Neural cell (in vitro differentiated cells): ENCODE results near the gene TRPM3. TPM values are rescaled to one million over a fixed set of nuclear protein-coding genes. Genes with fewer than 3 reads are reported as not detected.

ENCODE experiments used
- H2AFZ ChIP-seq: fragments of 200-600, 300-800 bp; sonication (generic), shearing (Covaris generic); 2 replicates; pipeline ENCODE4 v1.6.0; 2014; ENCODE audit warnings: low read depth, mild to moderate bottlenecking, antibody characterized with exemption, low read length, moderate library complexity
- H3F3A ChIP-seq: fragments of 200-600 bp; shearing (Covaris generic); 2 replicates; pipeline ENCODE4 v1.6.1; 2016; ENCODE audit warnings: mild to moderate bottlenecking, moderate library complexity, mixed read lengths, antibody characterized with exemption, low read length; ENCODE audit not compliant: insufficient read depth, poor library complexity, severe bottlenecking
- H3K27ac ChIP-seq: fragments of 200-600, 300-800 bp; sonication (generic), shearing (Covaris generic); 2 replicates; pipeline ENCODE4 v1.5.1; 2014; ENCODE audit warnings: mild to moderate bottlenecking, low read length, moderate library complexity
- H3K27me3 ChIP-seq: fragments of 300-800, 200-600 bp; sonication (generic), shearing (Covaris generic); 2 replicates; pipeline ENCODE4 v1.6.0; 2014; ENCODE audit warnings: mild to moderate bottlenecking, low read depth, low read length, moderate library complexity; ENCODE audit not compliant: insufficient read depth
- H3K36me3 ChIP-seq: fragments of 300-800, 200-600 bp; sonication (generic), shearing (Covaris generic); 2 replicates; pipeline ENCODE4 v1.5.1; 2014; ENCODE audit warnings: mild to moderate bottlenecking, antibody characterized with exemption, low read length, moderate library complexity; ENCODE audit not compliant: insufficient read depth
- H3K4me2 ChIP-seq: fragments of 300-800, 200-600 bp; sonication (generic), shearing (Covaris generic); 2 replicates; pipeline ENCODE4 v1.6.0; 2014; ENCODE audit warnings: mild to moderate bottlenecking, low read length
- H3K4me3 ChIP-seq: fragments of 300-800, 200-600 bp; sonication (generic), shearing (Covaris generic); 2 replicates; pipeline ENCODE4 v1.5.1; 2014; ENCODE audit warnings: mild to moderate bottlenecking, low read length, moderate library complexity
- H3K79me2 ChIP-seq: fragments of 200-600 bp; shearing (Covaris generic); replicated peaks from 2 replicates; pipeline ENCODE4 v1.6.0; 2014; ENCODE audit warnings: mild to moderate bottlenecking, low read length, moderate library complexity; ENCODE audit not compliant: insufficient read depth
- H3K9ac ChIP-seq: fragments of 300-800, 200-600 bp; sonication (generic), shearing (Covaris generic); 2 replicates; pipeline ENCODE4 v1.6.1; 2016; ENCODE audit warnings: mild to moderate bottlenecking, low read length, mixed read lengths
- H3K9me2 ChIP-seq: fragments of 200-600 bp; shearing (Covaris generic); 2 replicates; pipeline ENCODE4 v1.6.1; 2016; ENCODE audit warnings: mild to moderate bottlenecking, low read length, mixed read lengths; ENCODE audit not compliant: insufficient read depth
- H3K9me3 ChIP-seq: fragments of 200-600, 300-800 bp; sonication (generic), shearing (Covaris generic); 2 replicates; pipeline ENCODE4 v1.6.1; 2016; ENCODE audit warnings: mild to moderate bottlenecking, mixed run types, low read length, moderate library complexity, mixed read lengths
- H4K20me1 ChIP-seq: fragments of 200-600 bp; shearing (Covaris generic); 2 replicates; pipeline ENCODE4 v1.6.1; 2016; ENCODE audit warnings: mild to moderate bottlenecking, mixed run types; ENCODE audit not compliant: insufficient read depth
- CTCF ChIP-seq: fragments of 450-650 bp; IDR thresholded peaks from 2 replicates; pipeline ENCODE4 v1.5.1; 2014; ENCODE audit warnings: antibody characterized with exemption, mild to moderate bottlenecking, moderate library complexity; ENCODE audit not compliant: poor library complexity, severe bottlenecking
- EP300 ChIP-seq: fragments of 450-650 bp; conservative IDR thresholded peaks from 2 replicates; pipeline ENCODE4 v1.6.1; 2014; ENCODE audit warnings: antibody characterized with exemption, mild to moderate bottlenecking, moderate library complexity; ENCODE audit not compliant: poor library complexity, severe bottlenecking
- EZH2 ChIP-seq: fragments of 200-600, 300-800 bp; shearing (Covaris generic), sonication (generic); IDR thresholded peaks from 2 replicates; pipeline ENCODE4 v1.6.1; 2014; ENCODE audit warnings: antibody characterized with exemption, low read length, borderline replicate concordance, mild to moderate bottlenecking; ENCODE audit not compliant: insufficient read depth, poor library complexity, severe bottlenecking
- MXI1 ChIP-seq: fragments of 450-650 bp; conservative IDR thresholded peaks from 2 replicates; pipeline ENCODE4 v1.6.1; 2014; ENCODE audit warnings: antibody characterized with exemption, mild to moderate bottlenecking; ENCODE audit not compliant: poor library complexity, severe bottlenecking
- POLR2AphosphoS5 ChIP-seq: IDR thresholded peaks from 2 replicates; pipeline ENCODE4 v1.6.1; 2012
- RAD21 ChIP-seq: fragments of 450-650 bp; conservative IDR thresholded peaks from 2 replicates; pipeline ENCODE4 v1.6.1; 2014; ENCODE audit warnings: antibody characterized with exemption, mild to moderate bottlenecking, moderate library complexity
- REST ChIP-seq: IDR thresholded peaks from 2 replicates; pipeline ENCODE4 v1.6.1; 2012; ENCODE audit warnings: borderline replicate concordance
- SMC3 ChIP-seq: fragments of 450-650 bp; conservative IDR thresholded peaks from 2 replicates; pipeline ENCODE4 v1.6.1; 2014; ENCODE audit warnings: antibody characterized with exemption, mild to moderate bottlenecking, moderate library complexity; ENCODE audit not compliant: poor library complexity
- TAF1 ChIP-seq: IDR thresholded peaks from 2 replicates; pipeline ENCODE4 v1.6.1; 2012; ENCODE audit warnings: low read depth
- polyA plus RNA-seq: library from polyadenylated mRNA; depleted of rRNA; stranded (reverse); fragments of >200 nt; gene quantifications from 2 replicates; pipeline ENCODE4 v1.2.3, GENCODE V29; 2014

The TRPM3 gene
- polyA plus RNA-seq, 1 donor from 2014 or later = 1.3 TPM

- Histone ChIP-seq H3K27ac (no peak overlapping the region), H3K4me2 (no peak overlapping the region), H3F3A (no peaks in the 10 kb centered on the region), H3K36me3 (no peaks in the 10 kb centered on the region), H4K20me1 (no peaks in the 10 kb centered on the region), H3K9me3 (no peaks in the 10 kb centered on the region), H3K4me3 (no peak overlapping the region), H3K79me2 (no peaks in the 10 kb centered on the region), H3K9me2 (no peaks in the 10 kb centered on the region), H2AFZ (no peak overlapping the region), H3K27me3 (no peaks in the 10 kb centered on the region), H3K9ac (no peak overlapping the region)
- TF ChIP-seq MXI1 (no peak), CTCF (no peak), REST (no peak), POLR2AphosphoS5 (no peak), TAF1 (no peak), EZH2 (no peak), EP300 (no peak), SMC3 (no peak), RAD21 (no peak)
Measured at GRCh38 chr9:70811638-70812037, 309.8 kb downstream of the TRPM3 start.

- H3K36me3 ChIP-seq = no peaks in the 10 kb centered on the region
- no peaks in the 10 kb centered on the region for H3K9me3 ChIP-seq
- no peak overlapping the region for H3K27ac ChIP-seq
- H2AFZ ChIP-seq = no peak overlapping the region
- H3K9ac ChIP-seq = no peak overlapping the region
- TF ChIP-seq TAF1 (no peak), CTCF (no peak), MXI1 (no peak), EP300 (no peak), POLR2AphosphoS5 (no peak), RAD21 (no peak), REST (no peak), SMC3 (no peak), EZH2 (no peak)
- H3K27me3 ChIP-seq = no peaks in the 10 kb centered on the region
- no peaks in the 10 kb centered on the region for H3F3A ChIP-seq
- no peaks in the 10 kb centered on the region for H3K79me2 ChIP-seq
- H3K4me2 ChIP-seq = no peak overlapping the region
- no peak overlapping the region for H3K4me3 ChIP-seq
- H3K9me2 ChIP-seq = no peaks in the 10 kb centered on the region
- no peaks in the 10 kb centered on the region for H4K20me1 ChIP-seq
Measured at GRCh38 chr9:70806875-70807274, 314.5 kb downstream of the TRPM3 start.
